SK-N-MC (cell line): Measurements from ENCODE around the gene BAD.

Source experiments
- DNase-seq: peaks from one replicate; pipeline ENCODE4 v3.0.0-alpha.2; 2011; ENCODE audit warnings: low read depth, low spot score
- H3K27ac ChIP-seq: fragments of 200-600 bp; sonication (generic); 2 replicates; pipeline ENCODE4 v1.5.1; 2016; ENCODE audit warnings: mixed run types
- H3K36me3 ChIP-seq: fragments of 200-600 bp; sonication (generic); 2 replicates; pipeline ENCODE4 v1.6.1; 2017; ENCODE audit warnings: antibody characterized with exemption, low read length, mixed read lengths; ENCODE audit not compliant: insufficient read depth
- H3K4me3 ChIP-seq: fragments of 200-600 bp; sonication (generic); 2 replicates; pipeline ENCODE4 v1.5.1; 2016
- H3K9ac ChIP-seq: fragments of 200-600 bp; sonication (generic); 2 replicates; pipeline ENCODE4 v1.8.0; 2017; ENCODE audit warnings: mixed run types, mixed read lengths; ENCODE audit not compliant: insufficient read length
- H3K9me3 ChIP-seq: fragments of 200-600 bp; sonication (generic); 2 replicates; pipeline ENCODE4 v1.6.1; 2017; ENCODE audit warnings: low read depth, mild to moderate bottlenecking, antibody characterized with exemption, low read length, moderate library complexity, mixed read lengths
- EZH2 ChIP-seq: fragments of 200-600 bp; sonication (generic); IDR thresholded peaks from one replicate; pipeline ENCODE4 v1.6.1; 2017; ENCODE audit warnings: antibody characterized with exemption
- FOXP2 ChIP-seq: optimal IDR thresholded peaks from 2 replicates; pipeline ENCODE3; 2011; ENCODE audit warnings: mild to moderate bottlenecking, moderate library complexity; ENCODE audit not compliant: insufficient read depth; ENCODE audit errors: extremely low read length, control extremely low read depth
- POLR2AphosphoS5 ChIP-seq: IDR thresholded peaks from 2 replicates; pipeline ENCODE4 v1.6.1; 2012; ENCODE audit warnings: mild to moderate bottlenecking, low read depth, low read length, borderline replicate concordance

Gene BAD

GRCh38 chr11:64224151-64224890, 60.1 kb downstream of the BAD start:
- Histone ChIP-seq H3K9me3 (no peaks in the 10 kb centered on the region), H3K36me3 (no peaks in the 10 kb centered on the region; the same call in 1 of the 2 replicates), H3K4me3 (no peak overlapping the region), H3K9ac (no peak overlapping the region), H3K27ac (peak overlapping the region; percentile 2; the same call in 1 of the 2 replicates)
- DNase-seq = no peak
- no peak for TF ChIP-seq FOXP2
- TF ChIP-seq POLR2AphosphoS5 = no peak

- Histone ChIP-seq H3K9ac (no peak overlapping the region), H3K27ac (0 out of 2 replicates have a peak overlapping the region, but pooled peaks have one; percentile 2), H3K9me3 (no peaks in the 10 kb centered on the region), H3K4me3 (no peak overlapping the region), H3K36me3 (no peaks in the 10 kb centered on the region; the same call in 1 of the 2 replicates)
- no peak for DNase-seq
- no peak for TF ChIP-seq POLR2AphosphoS5
- no peak for TF ChIP-seq EZH2
- TF ChIP-seq FOXP2 = no peak
Observed at GRCh38 chr11:64223001-64223651, 61.3 kb downstream of the BAD start.

- H3K4me3 ChIP-seq = no peak overlapping the region
- H3K27ac ChIP-seq = no peak overlapping the region
- TF ChIP-seq EZH2 = no peak
- no peak for TF ChIP-seq FOXP2
- TF ChIP-seq POLR2AphosphoS5 = no peak
- no peaks in the 10 kb centered on the region; the same call in 1 of the 2 replicates for H3K36me3 ChIP-seq
- no peak overlapping the region for H3K9ac ChIP-seq
- no peak for DNase-seq
- H3K9me3 ChIP-seq = no peaks in the 10 kb centered on the region
Observed at GRCh38 chr11:64222651-64223000, 61.8 kb downstream of the BAD start.

GRCh38 chr11:64220798-64221197, 63.7 kb downstream of the BAD start:
- Histone ChIP-seq H3K4me3 (no peak overlapping the region), H3K27ac (no peak overlapping the region), H3K9me3 (no peaks in the 10 kb centered on the region), H3K36me3 (no peaks in the 10 kb centered on the region; the same call in 1 of the 2 replicates), H3K9ac (no peak overlapping the region)
- no peak for TF ChIP-seq FOXP2
- TF ChIP-seq EZH2 = no peak
- no peak for TF ChIP-seq POLR2AphosphoS5
- no peak for DNase-seq

- TF ChIP-seq EZH2 (no peak), POLR2AphosphoS5 (no peak), FOXP2 (no peak)
- Histone ChIP-seq H3K9me3 (no peaks in the 10 kb centered on the region), H3K4me3 (no peak overlapping the region), H3K36me3 (no peaks in the 10 kb centered on the region; the same call in 1 of the 2 replicates), H3K9ac (no peak overlapping the region), H3K27ac (no peak overlapping the region)
- DNase-seq = no peak
Observed at GRCh38 chr11:64220271-64220670, 64.2 kb downstream of the BAD start.
